SU-DHL-6 (cell line): ENCODE results near the gene AHDC1.

ENCODE experiments used
- H2AFZ ChIP-seq: fragments of 200-600 bp; sonication (generic); 2 replicates; pipeline ENCODE4 v1.6.1; 2014; ENCODE audit warnings: low read depth, mild to moderate bottlenecking, moderate library complexity, mixed read lengths, antibody characterized with exemption, low read length; ENCODE audit not compliant: severe bottlenecking
- H3F3A ChIP-seq: fragments of 200-600 bp; shearing (Covaris generic); 2 replicates; pipeline ENCODE4 v1.6.0; 2016; ENCODE audit warnings: antibody characterized with exemption, mild to moderate bottlenecking; ENCODE audit not compliant: insufficient read depth
- H3K27ac ChIP-seq: fragments of 200-600 bp; sonication (generic); 2 replicates; pipeline ENCODE4 v1.5.1; 2016; ENCODE audit warnings: low read depth, mild to moderate bottlenecking, low read length, moderate library complexity, mixed read lengths
- H3K27me3 ChIP-seq: fragments of 200-600 bp; sonication (generic), shearing (Covaris generic); 2 replicates; pipeline ENCODE4 v1.6.0; 2014; ENCODE audit warnings: mild to moderate bottlenecking, low read length
- H3K36me3 ChIP-seq: fragments of 200-600 bp; sonication (generic); 2 replicates; pipeline ENCODE4 v1.6.1; 2014; ENCODE audit warnings: mild to moderate bottlenecking, low read length, mixed read lengths
- H3K4me2 ChIP-seq: fragments of 300-600, 200-600 bp; shearing (Covaris generic), sonication (generic); 2 replicates; pipeline ENCODE4 v1.6.0; 2014; ENCODE audit warnings: low read length, low read depth, mild to moderate bottlenecking; ENCODE audit not compliant: poor library complexity, severe bottlenecking
- H3K4me3 ChIP-seq: fragments of 200-600 bp; sonication (generic); 2 replicates; pipeline ENCODE4 v1.5.1; 2014; ENCODE audit warnings: antibody characterized with exemption, low read length, mild to moderate bottlenecking, mixed read lengths; ENCODE audit not compliant: insufficient read depth, poor library complexity, severe bottlenecking
- H3K79me2 ChIP-seq: fragments of 200-600 bp; sonication (generic); 2 replicates; pipeline ENCODE4 v1.6.1; 2014; ENCODE audit warnings: mild to moderate bottlenecking, low read length, moderate library complexity; ENCODE audit not compliant: insufficient read depth
- H3K9ac ChIP-seq: fragments of 200-600 bp; sonication (generic); 2 replicates; pipeline ENCODE4 v1.7.0; 2014; ENCODE audit warnings: mild to moderate bottlenecking, low read length
- H3K9me2 ChIP-seq: fragments of 200-600 bp; sonication (generic); replicated peaks from 2 replicates; pipeline ENCODE4 v1.6.1; 2014; ENCODE audit warnings: low read length; ENCODE audit not compliant: insufficient read depth
- H3K9me3 ChIP-seq: fragments of 200-600 bp; sonication (generic); 2 replicates; pipeline ENCODE4 v1.6.1; 2014; ENCODE audit warnings: low read length, mixed read lengths; ENCODE audit not compliant: insufficient read depth
- H4K20me1 ChIP-seq: fragments of 200-600 bp; sonication (generic); 2 replicates; pipeline ENCODE4 v1.6.1; 2014; ENCODE audit warnings: low read depth, mild to moderate bottlenecking, antibody characterized with exemption, low read length, moderate library complexity, mixed read lengths
- CTCF ChIP-seq: fragments of 200-600 bp; sonication (generic); IDR thresholded peaks from one replicate; pipeline ENCODE4 v1.5.1; 2017; ENCODE audit warnings: antibody characterized with exemption, mild to moderate bottlenecking, low read length, moderate library complexity; ENCODE audit not compliant: insufficient read depth, poor library complexity, severe bottlenecking
- EZH2phosphoT487 ChIP-seq: fragments of 200-600 bp; sonication (generic), shearing (Covaris generic); conservative IDR thresholded peaks from 2 replicates; pipeline ENCODE4 v1.6.1; 2018; ENCODE audit warnings: mild to moderate bottlenecking, antibody characterized with exemption, low read length, moderate library complexity, mixed read lengths

Gene AHDC1

DNA sequence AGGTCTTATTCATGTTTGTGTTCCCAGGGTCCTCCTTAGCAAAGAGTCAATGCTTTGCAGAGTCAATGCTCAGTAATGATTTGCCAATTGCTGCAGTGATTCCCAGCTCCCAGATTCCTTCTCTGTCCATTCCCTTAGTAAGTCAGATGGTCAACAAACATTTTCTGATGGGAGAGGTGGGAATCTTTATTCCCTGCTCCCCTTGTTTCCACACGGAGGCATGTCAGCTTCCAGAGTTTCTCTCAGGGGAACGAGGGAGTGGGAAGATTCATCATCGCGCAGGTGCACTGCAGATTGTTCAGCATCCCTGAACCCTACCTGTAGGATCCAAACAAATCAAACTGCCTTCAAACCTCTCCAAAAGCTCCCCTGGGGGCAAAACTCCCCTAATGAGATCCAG lies 7.5 kb upstream of the AHDC1 start:
- H3K9me2 ChIP-seq = no peaks in the 10 kb centered on the region
- H3K4me3 ChIP-seq = no peak overlapping the region
- no peak overlapping the region for H3K27ac ChIP-seq
- no peak overlapping the region for H3K4me2 ChIP-seq
- H3K79me2 ChIP-seq = no peaks in the 10 kb centered on the region
- no peak overlapping the region for H2AFZ ChIP-seq
- no peak for TF ChIP-seq CTCF
- TF ChIP-seq EZH2phosphoT487 = no peak
- no peaks in the 10 kb centered on the region for H3F3A ChIP-seq
- no peaks in the 10 kb centered on the region for H3K9me3 ChIP-seq
- H3K27me3 ChIP-seq = no peaks in the 10 kb centered on the region
- H3K36me3 ChIP-seq = no peaks in the 10 kb centered on the region
- H4K20me1 ChIP-seq = no peaks in the 10 kb centered on the region
- no peak overlapping the region for H3K9ac ChIP-seq

DNA sequence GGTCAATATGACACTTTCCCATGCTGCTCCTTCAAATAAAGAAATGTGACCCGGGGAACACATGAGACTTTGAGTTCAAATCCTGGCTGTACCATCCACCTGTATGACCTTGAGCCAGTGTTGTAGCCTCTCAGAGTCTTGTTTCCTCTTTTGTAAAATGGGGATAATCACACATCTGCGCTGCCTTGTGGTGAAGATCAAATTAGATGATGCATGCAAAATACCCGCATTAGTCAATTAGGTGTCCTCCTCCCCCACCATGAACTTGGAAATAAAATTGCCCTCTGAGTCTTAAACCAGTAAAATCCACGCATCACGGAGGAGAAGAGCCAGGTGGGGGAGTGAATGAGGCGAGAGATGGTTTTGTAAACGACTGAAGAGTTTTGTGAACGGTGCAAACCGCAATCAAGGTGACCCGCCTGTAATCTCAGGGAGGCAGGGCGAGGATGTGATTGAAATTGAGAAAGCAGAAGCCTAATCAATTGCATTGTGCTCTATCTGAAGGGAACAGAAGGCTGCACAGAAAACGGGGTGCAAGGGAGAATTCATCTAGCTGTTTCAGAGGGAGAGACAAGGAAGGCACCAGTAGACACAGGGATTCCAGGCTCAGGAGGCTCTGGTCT lies 5.8 kb upstream of the AHDC1 start:
- no peak overlapping the region for H3K9ac ChIP-seq
- no peak overlapping the region for H2AFZ ChIP-seq

GRCh38 chr1:27609210-27609555 lies 5.2 kb upstream of the AHDC1 start:
- no peaks in the 10 kb centered on the region for H3K9me2 ChIP-seq
- H4K20me1 ChIP-seq = no peaks in the 10 kb centered on the region
- no peak overlapping the region for H3K27ac ChIP-seq
- no peaks in the 10 kb centered on the region for H3F3A ChIP-seq
- no peaks in the 10 kb centered on the region for H3K27me3 ChIP-seq
- H3K9ac ChIP-seq = no peak overlapping the region
- H3K4me3 ChIP-seq = no peak overlapping the region
- H3K9me3 ChIP-seq = no peaks in the 10 kb centered on the region
- H2AFZ ChIP-seq = no peak overlapping the region
- no peak overlapping the region for H3K4me2 ChIP-seq
- no peak for TF ChIP-seq CTCF
- TF ChIP-seq EZH2phosphoT487 = no peak
- H3K36me3 ChIP-seq = no peaks in the 10 kb centered on the region
- no peaks in the 10 kb centered on the region for H3K79me2 ChIP-seq

More for the DNA sequence above, 5.8 kb upstream of the AHDC1 start:
- Histone ChIP-seq H3K4me2 (no peak overlapping the region), H3K79me2 (no peaks in the 10 kb centered on the region), H3K27ac (no peak overlapping the region), H3K9me3 (no peaks in the 10 kb centered on the region), H3K36me3 (no peaks in the 10 kb centered on the region), H3K27me3 (no peaks in the 10 kb centered on the region), H3K4me3 (no peak overlapping the region), H4K20me1 (no peaks in the 10 kb centered on the region), H3F3A (no peaks in the 10 kb centered on the region), H3K9me2 (no peaks in the 10 kb centered on the region)
- TF ChIP-seq CTCF = no peak
- no peak for TF ChIP-seq EZH2phosphoT487
